ENCODE results near the gene GPR65. TPM values are rescaled to one million over a fixed set of nuclear protein-coding genes. Genes with fewer than 3 reads are reported as not detected.

Gene GPR65
- total RNA-seq, 1 donor from 2014 or later = 7.7 TPM

- H3K4me3 ChIP-seq = no peak overlapping the region
- no peaks in the 10 kb centered on the region for H3K4me1 ChIP-seq
- no peak overlapping the region for H3K27ac ChIP-seq
- H3K36me3 ChIP-seq = no peaks in the 10 kb centered on the region
- H3K27me3 ChIP-seq = no peaks in the 10 kb centered on the region
- ATAC-seq = no peak
- no peaks in the 10 kb centered on the region for H3K9me3 ChIP-seq
- no peak for DNase-seq
- TF ChIP-seq, protein P1, sequence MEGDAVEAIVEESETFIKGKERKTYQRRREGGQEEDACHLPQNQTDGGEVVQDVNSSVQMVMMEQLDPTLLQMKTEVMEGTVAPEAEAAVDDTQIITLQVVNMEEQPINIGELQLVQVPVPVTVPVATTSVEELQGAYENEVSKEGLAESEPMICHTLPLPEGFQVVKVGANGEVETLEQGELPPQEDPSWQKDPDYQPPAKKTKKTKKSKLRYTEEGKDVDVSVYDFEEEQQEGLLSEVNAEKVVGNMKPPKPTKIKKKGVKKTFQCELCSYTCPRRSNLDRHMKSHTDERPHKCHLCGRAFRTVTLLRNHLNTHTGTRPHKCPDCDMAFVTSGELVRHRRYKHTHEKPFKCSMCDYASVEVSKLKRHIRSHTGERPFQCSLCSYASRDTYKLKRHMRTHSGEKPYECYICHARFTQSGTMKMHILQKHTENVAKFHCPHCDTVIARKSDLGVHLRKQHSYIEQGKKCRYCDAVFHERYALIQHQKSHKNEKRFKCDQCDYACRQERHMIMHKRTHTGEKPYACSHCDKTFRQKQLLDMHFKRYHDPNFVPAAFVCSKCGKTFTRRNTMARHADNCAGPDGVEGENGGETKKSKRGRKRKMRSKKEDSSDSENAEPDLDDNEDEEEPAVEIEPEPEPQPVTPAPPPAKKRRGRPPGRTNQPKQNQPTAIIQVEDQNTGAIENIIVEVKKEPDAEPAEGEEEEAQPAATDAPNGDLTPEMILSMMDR (IDR thresholded peaks at IDR 0.05) = no peak
- intact Hi-C loops (cut with DNase I) = loop anchor here (10.0 kb wide), 1 partner anchor 154 kb away; no protein-coding TSS in a partner anchor
Observed at GRCh38 chr14:88010331-88010730, 5.4 kb downstream of the GPR65 start.

GRCh38 chr14:88012495-88012894 is 7.6 kb downstream of the GPR65 start:
- Histone ChIP-seq H3K4me1 (no peaks in the 10 kb centered on the region), H3K36me3 (no peaks in the 10 kb centered on the region), H3K9me3 (no peaks in the 10 kb centered on the region), H3K27ac (no peak overlapping the region), H3K4me3 (no peak overlapping the region), H3K27me3 (no peaks in the 10 kb centered on the region)
- TF ChIP-seq, protein P1 (IDR thresholded peaks at IDR 0.05) = no peak
- ATAC-seq (no peak), DNase-seq (no peak)
- intact Hi-C loops (cut with DNase I) = loop anchor here (10.0 kb wide), 1 partner anchor 152 kb away; no protein-coding TSS in a partner anchor

DNA sequence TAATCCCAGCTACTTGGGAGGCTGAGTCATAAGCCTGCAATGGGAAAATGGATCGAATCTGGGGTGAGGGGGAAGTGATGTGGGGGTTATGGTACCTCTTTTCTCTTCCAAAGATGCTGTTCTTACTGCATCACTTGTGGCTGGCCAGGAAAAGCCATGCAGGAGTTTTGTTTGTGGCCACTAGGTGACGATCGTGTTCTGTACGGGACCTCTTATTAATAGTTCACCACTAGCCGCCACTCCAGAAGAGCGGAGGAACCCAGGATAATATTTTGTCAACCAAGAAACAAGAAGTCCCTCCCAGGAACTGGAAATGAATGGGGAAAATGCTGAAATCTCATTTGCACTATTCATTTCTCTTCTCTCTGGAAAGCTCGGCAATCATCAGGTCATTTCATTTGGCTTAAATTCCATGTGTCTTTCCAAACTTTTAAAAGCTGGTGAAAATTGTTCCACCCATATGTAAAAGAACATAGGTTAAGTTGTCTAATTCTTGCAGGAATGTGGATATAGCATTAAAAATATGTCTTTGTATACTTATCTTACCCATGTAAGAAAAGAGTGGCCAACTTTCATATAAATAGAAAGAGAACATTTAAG is 8.9 kb downstream of the GPR65 start:
- intact Hi-C loops (cut with DNase I) = loop anchor here (10.0 kb wide), 1 partner anchor 151 kb away; no protein-coding TSS in a partner anchor

GRCh38 chr14:88016768-88017167 is 11.8 kb downstream of the GPR65 start:
- no peaks in the 10 kb centered on the region for H3K9me3 ChIP-seq
- H3K36me3 ChIP-seq = no peaks in the 10 kb centered on the region
- intact Hi-C loops (cut with DNase I) = loop anchor here (10.0 kb wide), 1 partner anchor 148 kb away; no protein-coding TSS in a partner anchor
- H3K4me3 ChIP-seq = no peak overlapping the region
- H3K27me3 ChIP-seq = no peaks in the 10 kb centered on the region
- H3K27ac ChIP-seq = no peak overlapping the region
- no peak for DNase-seq
- TF ChIP-seq, protein P1 (IDR thresholded peaks at IDR 0.05) = no peak
- no peak for ATAC-seq
- no peaks in the 10 kb centered on the region for H3K4me1 ChIP-seq

More for the DNA sequence above, 8.9 kb downstream of the GPR65 start:
- DNase-seq (peak; percentile 64), ATAC-seq (peak; percentile 99)
- Histone ChIP-seq H3K4me3 (no peak overlapping the region), H3K27me3 (no peaks in the 10 kb centered on the region), H3K9me3 (no peaks in the 10 kb centered on the region), H3K36me3 (no peaks in the 10 kb centered on the region), H3K4me1 (no peaks in the 10 kb centered on the region), H3K27ac (no peak overlapping the region)
- TF ChIP-seq, protein P1 (IDR thresholded peaks at IDR 0.05) = peak; percentile 88

- Histone ChIP-seq H3K27ac (no peak overlapping the region), H3K9me3 (no peaks in the 10 kb centered on the region), H3K27me3 (no peaks in the 10 kb centered on the region), H3K4me1 (no peaks in the 10 kb centered on the region), H3K4me3 (no peak overlapping the region), H3K36me3 (no peaks in the 10 kb centered on the region)
- TF ChIP-seq, protein P1 (IDR thresholded peaks at IDR 0.05) = no peak
- DNase-seq (no peak), ATAC-seq (no peak)
- intact Hi-C loops (cut with DNase I) = loop anchor here (10.0 kb wide), 1 partner anchor 147 kb away; no protein-coding TSS in a partner anchor
Observed at GRCh38 chr14:88017535-88017934, 12.6 kb downstream of the GPR65 start.
